ENCODE results near the gene STYK1.

DNA sequence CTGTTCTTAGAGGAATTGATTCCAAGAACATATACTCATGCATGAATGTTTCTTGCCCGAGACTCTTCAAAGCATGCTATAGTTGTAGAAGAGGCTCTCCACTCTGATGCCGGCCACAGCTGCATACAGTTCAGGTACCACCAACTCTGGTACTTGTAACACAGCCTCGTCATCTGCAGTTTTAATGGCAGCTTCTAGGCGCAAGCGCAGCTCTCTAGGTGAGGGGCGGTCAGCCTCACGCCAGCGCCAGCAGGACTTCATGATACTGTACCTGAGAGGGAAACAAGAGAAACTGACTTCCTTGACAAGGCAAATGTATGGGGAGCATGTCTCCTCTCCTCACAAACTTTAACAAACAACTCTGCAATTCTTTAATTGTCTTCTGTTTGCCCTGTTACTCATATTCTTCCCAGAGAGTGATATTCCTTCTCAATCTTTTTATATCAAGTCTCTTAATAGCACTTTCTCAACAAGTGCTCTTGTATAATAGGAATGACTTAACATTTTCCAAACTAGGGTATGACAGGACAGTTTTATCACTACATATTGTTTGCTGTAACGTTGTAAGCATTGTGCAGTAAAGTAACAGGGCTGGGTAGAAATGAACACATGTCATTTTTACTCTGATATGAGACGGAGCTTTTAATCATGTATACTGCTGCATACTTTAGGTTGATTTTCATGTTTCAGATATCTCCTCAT, 53.6 kb downstream of the STYK1 start:
- TF ChIP-seq CTCF (IDR thresholded peaks at IDR 0.05): no peak
- no peak for TF ChIP-seq POLR2A (IDR thresholded peaks at IDR 0.05)

Measured in heart left ventricle (tissue), 13 donors.